HG03025 (cell line): ENCODE data around the gene FLT1.

Source experiments
- ATAC-seq: cut with Tn5 transposase; IDR thresholded peaks from one replicate; pipeline ENCODE4 v1.9.1; 2021; ENCODE audit warnings: mild to moderate bottlenecking, moderate library complexity; ENCODE audit not compliant: unreplicated experiment, low FRiP score

Gene FLT1

DNA sequence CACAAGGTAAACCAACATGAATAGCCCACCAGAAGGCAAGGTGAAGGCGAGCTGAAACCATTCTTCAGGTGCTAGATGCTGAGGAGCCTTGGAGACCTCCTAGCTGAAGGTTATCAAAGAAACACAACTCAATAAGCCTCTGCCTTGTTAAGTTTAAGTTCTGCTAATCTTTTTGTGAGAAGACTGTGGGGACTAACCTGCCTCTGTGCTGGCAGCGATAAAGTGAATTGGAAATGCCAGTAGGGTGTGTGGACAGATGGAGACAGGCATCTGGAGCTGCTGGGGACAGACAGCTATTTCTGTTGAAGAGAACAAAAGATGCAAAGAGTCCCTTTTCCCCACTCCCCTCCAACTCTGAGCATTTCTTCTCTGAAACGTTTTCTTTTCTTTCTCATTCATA, 33.5 kb upstream of the FLT1 start:
- no peak for ATAC-seq

DNA sequence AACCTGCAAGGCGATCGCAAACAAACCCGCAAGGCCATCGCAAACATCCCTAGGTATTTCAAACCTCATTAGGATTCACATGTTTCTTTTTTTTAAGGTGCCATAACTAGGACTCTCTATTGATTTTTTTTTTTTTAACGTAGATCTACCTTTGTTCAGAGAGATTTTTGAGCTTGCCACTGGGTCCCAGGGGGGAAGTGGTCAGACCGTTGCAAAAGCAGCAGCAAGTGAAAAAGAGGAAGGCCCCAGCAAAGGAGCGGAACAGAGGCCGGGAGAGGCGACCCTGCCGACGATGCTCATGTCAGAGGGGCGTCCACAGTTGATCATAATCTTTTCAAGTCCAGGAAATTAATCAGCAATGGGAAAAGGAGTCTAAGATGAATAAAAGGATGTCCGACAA, 32.7 kb upstream of the FLT1 start:
- no peak for ATAC-seq

DNA sequence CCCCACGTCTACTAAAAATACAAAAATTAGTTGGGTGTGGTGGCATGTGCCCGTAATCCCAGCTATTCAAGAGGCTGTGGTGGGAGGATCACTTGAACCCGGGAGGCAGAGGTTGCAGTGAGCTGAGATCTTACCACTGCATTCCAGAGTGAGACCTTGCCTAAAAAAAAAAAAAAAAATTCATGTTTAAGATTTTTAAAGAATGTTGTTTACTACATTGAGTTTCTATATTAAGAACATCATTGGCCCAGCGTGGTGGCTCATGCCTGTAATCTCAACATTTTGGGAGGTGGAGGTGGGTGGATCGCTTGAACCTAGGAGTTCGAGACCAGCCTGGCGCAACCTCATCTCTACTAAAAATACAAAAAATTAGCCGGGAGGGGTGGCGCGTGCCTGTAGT, 31.9 kb upstream of the FLT1 start:
- no peak for ATAC-seq

DNA sequence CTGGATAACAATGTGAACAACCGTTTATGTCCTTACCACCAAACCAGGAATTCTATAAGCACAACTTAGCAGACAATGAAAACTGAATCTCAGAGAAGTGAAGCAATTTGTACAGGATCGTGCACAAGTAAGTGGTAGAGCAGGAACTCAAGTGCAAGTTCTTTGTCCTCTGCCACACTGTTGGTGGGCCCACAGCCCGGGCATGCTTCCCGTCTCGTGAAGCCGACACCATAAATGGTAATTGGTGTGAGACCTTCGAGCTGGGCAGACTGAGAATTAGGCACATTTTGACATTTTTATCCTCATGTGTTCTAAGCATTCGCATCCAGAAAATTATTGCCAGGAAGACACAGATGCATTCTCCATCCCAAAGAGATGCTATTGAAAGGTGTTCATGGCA, 27.9 kb upstream of the FLT1 start:
- ATAC-seq = no peak

DNA sequence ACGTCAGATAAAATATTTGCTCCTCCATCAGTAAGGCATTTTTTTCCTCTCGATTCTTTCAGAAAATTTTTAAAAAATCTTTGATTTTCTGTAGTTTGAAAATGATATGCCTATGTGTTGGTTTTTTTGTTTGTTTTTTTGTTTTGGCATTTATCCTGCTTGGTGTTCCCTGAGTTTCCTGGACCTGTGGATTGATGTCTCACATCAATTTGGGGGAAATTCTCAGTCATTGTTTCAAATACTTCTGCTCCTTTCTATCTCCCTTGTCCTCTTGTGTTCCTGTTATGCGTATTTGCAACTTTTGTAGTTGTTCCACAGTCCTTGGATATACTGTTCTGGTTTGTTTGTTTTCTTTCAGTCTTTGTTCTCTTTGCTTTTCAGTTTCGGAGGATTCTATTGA, 18.8 kb upstream of the FLT1 start:
- ATAC-seq = no peak

DNA sequence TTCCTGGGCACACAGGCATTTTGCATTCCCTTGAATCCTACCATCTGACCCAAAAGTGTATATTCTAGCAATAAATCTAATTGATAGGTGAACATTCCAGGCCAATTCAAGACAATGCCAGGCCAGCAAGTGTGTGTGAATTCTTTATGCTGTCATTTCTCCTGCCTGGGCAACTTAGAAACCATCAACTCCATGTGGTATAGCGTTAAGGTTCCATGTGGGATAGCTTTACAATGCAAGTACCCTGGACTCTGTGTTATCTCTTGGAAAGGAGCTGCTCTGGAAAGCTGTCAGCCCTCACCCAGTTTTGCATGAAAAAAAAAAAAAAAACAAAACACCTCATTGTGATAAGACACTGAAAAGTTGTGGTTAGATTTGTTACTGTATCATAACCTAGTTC, 15.6 kb upstream of the FLT1 start:
- no peak for ATAC-seq

DNA sequence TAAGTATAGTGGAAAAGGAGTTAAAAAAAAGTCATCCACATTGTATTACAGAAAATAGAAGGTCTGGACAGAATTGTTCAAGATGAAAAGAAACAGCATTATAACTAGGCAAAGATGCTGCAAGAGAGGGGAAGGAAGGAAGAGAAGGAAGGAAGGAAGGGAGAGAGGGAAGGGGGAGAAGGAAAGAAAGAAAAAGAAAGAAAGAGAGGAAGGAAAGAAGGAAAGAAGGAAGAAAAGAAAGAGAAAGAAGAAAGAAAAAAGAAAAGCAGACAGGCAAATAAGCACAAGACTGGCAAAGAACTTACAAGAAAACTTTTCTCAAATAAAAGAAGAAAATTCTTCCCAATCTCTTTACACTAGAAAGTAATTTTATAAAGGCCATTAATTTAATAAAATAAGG, 15.1 kb upstream of the FLT1 start:
- ATAC-seq = no peak

DNA sequence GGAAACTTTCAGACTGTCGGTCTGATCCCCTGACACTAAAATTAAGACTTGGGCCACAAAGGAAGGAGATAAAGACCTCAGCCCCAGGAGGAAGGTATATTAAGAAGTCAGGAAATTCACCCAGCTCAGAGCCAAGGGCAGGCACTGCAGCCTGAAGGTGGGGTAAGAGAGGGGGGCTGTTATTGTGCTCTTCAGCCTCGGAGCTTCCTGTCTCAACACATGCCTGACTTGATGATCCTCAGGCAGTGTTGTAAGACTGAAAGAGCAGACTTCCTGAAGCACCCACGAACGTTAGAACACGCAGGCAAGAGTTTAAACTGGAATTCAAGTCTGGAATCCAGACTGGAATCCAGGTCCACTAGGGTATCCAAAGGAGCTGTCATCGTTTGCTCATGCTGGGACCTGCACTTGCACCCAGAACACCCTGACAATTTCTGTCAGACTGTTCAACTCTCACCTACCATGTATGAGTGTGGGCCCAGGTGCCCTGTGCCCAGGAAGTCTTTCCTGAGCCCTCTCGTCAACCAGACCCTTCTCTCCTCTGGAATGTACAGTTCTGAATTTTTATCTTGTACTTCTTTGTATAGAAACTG, 10.7 kb upstream of the FLT1 start:
- no peak for ATAC-seq

DNA sequence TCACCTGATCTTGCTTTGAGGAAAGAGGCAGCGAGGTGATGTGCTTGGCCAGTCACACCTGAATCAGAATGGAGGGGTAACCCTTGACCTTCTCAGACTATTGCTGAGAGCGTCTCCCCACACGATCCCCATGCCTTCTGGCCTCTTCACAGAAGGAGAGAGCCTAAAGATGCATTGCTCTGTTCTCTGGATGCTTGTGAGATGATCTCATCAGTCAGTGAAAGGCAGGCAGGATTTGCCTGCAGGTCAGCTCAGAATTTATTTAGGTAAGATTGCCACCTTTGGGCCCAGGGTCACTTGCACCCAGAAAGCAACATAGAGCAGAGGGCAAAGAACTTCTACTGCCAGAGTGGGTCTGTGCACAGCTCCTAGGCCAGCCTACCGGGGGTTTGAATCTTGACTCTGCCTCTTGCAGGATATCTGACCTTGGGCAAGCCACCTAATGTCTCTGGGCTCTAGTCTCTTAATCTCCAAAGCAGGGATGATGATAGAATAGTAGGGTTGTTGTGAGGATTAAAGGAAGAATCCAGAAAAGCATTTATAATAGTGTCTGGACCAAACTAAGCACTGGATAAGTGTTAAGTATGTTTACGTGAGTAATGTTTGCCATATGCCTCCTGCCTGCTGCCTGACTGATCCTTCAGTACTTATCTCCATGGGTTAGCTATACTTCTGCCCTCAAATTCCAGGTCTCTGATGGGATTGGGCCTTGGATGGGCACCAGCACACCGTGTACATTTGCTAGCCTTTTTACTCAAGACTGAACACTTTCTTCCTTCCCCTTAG, 8.4 kb upstream of the FLT1 start:
- no peak for ATAC-seq

DNA sequence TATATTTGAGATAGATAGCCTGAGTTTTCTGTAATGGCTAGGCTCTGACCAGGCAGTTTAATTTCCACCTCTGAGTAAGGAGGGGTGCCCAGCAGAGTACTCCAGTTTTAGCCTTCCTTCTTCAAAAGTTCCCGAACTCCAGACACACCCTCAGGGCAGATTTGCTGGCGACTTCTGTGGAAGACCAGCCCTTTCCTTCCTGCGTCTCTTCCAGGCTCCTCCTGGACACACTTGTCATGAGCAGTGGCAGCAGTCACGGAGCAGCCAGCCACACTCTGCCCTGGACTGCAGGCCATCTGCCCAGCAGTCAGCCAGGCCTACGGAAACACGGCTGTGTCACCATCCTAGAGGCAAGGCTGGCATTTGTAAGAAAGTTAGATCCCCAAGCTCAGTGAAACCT, 6.6 kb upstream of the FLT1 start:
- ATAC-seq = no peak

DNA sequence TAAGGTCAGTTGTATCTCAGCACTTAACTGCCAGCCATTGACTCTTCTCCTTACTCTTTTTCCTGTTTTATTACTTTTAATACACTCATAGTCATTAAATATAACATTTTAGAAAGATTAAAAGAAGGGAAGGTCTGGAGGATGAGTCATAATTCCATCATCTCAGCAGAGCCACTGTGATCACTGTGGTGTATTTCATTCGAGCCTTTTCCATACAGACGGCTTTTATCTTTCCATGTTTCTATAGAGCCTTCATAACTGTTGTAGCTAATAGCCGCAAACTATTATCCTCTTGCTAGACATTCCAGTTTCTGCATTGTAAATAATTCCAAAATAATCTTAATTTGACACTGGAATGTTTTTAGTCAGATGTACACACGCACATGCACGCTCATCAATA, 4.7 kb upstream of the FLT1 start:
- no peak for ATAC-seq

DNA sequence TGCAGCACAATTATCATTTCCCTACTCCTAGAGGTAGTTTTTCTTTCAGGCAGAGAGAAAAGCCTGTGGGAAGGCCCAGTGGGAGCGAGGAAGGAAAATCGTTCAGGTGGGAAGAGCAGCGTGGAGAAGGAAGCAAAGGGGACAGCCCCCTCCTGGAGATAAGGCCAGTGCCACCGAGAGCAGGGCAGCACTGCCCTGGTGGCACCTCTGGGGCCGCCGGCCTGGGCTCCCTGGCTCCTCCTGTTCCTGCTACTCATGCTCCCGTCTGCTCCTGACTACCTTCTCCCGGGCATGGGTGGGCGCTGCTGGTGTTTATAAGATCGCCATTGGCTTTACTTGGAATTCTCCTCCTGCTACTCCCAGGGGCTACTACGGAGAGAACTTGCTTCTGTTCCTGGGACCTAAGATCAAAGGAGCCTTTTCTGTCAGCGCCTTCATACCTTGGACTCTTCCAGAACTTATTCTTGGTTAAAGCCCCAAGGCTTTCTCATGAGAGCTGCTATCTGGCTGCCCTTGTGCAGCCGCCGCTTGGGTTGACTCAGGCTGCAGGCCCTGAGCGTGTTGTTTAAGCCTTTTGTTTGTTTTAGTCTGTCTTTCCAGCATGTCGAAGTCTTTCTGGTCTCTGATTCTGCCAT, 3.7 kb upstream of the FLT1 start:
- ATAC-seq = no peak

DNA sequence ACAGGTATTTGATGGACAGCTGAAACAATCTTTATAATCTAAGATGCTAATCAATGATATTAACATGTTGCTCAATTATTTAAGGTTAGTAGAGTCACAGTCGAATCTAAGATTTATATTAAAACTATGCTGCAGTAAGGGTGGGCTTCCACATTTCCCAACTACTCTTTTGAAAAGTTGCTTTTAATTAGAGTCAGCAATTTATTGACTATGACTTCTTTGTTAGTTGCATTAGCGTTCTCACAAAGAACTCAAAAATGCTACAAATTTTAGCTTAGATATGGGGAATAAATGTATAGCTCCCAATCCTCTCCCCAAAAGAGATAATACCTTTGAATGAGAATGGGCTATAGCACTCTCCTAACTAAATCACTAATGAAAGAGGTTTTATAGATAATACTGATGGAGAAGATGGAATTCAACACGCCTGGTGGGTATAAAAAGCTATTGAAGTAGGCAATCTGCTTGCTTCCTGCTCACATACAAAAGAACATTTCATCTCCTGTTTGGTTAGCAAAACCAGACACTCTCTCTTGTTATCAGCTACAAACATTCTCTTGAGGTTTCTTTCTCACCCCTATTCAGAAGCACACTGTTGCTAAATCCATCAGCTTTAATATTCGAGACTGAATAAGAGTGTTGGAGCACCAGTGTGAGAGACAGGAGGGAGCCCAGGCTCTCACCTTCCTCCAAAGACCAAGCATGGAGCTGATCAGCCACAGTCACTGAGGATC, 2.4 kb upstream of the FLT1 start:
- ATAC-seq = no peak

DNA sequence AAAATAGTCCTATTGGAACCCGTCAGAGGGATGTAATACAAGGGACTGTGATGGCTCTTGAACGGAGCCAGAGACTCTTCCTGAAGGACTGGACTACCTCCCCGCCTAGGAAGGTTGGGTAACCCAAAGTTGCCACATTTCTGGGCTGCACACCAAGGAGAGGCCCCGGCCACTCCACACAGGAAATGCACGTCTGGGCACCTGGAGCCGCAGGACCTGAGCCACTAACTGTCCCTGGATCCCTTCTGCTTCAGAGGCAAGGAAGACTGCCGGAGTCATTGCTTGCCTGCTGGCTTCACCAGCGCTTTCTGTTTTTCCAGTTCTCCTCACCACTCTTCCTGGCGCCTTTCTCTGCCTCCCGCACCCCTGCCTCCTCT, 1.2 kb upstream of the FLT1 start:
- ATAC-seq = no peak

DNA sequence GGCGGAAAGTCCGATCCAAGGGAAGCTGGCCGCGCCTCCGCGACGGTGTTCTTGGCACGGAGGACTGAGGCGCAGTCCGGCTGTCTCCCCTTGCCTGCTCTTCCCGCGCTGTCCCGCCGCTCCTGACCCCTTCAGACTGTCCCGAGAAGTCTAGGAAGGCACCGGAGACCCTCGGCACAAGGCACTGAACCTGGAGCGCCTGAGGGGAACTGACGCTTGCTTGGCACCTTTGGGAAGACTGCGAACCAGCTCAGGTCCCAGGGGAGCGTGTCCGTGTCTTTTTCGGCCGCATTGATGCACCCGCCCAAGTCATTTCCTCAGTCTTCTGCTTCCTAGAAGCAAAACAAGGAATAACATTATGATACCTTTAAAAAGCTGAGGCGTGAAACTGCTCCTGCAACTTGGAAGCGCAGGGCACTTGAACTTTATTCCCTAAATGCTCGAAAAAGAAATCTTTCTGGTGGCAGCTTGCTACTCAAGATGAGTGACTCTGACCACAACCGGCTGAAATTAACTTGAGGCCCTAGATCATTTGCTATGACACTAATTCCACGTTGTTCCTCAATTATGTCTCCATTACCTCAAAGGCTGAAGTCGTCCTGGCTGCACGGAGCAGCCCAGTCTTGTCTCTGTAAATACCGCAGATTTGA, 735 bp upstream of the FLT1 start:
- no peak for ATAC-seq

DNA sequence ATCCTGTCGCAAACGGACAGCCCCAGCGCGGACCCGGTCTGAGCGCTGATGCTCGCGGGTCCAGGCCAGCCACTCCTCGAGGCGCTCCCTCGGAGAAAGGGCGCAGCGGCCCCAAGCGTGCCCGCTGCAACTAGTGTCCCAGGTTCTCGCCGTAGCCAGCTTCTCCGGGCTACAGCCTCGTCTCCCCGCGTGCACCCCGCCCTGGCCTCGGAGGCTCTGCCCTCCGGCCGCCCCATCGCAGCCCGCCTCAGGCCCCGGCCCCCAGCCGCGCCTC, 487 bp downstream of the FLT1 start:
- ATAC-seq = no peak

DNA sequence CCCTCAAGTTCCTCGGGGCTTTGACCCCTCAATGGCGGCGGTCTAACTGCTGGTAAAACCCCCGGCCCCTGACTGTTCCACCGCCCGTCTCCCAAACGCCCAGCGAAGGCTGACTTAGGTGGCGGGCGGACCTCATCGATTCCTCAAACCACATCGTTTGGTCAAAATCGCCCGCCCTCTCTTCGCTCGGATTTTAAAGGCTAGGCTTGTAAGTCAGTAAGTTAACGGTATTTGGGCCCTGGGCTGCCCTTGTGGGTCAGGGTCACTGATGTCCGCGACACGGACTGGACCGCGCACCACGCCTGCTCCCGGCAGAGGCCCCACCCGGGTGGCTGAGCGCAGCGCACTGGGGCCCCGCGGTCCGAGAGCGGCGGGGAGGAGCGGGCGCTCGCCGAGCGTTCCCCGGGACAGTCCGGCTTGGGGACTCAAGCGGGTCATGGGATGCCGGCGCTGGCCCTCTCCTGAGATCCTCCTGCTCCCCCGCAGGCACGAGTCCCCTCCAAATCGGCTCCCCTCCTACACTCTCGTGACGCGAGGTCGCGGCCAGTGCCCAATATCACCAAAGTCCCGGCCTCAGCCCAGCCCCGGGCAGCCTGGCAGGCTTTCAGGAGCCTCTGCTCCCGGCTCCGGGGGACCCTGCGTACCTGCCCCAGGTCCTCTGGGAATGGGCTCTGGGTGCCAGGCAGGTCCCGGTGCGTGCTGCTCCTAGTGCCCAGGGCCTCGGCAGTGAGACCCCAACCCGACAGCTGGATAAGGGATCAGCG, 1.0 kb downstream of the FLT1 start:
- ATAC-seq = no peak

DNA sequence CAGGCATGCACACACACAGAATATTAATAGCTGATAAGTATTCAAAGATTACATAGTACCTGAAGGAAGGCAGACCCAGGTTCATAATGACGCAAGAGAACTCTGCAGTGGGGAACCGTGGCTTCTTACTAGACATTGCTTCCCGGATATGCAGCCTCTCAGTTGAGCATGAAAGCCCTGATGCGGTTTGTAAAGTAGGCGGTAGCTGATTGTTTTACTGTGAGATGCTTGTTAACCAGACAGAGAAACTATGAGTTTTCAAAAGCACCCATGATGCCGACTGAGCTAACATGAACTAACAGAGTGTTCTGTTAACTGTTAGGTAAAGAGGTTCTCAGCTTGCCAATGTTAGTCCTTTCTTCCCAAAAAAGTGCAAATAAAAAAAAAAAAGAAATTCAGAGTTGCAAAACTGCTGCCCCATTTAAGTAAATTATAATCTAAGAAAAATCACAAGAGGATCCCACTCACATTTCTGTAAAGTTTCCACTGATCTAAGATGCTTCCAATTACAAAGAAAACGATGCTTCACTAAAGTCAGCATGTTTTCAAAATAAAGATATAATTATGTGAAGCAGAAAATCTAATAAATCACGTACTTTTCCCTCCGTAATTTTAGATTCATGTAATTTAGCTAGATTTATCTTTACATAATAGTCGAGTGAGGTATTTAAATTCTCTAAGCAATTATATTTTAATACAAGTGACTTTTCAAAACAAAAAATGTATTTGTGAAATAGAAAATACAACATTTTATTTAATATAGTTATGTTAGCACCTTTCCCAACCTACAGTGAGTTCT, 2.2 kb downstream of the FLT1 start:
- no peak for ATAC-seq

DNA sequence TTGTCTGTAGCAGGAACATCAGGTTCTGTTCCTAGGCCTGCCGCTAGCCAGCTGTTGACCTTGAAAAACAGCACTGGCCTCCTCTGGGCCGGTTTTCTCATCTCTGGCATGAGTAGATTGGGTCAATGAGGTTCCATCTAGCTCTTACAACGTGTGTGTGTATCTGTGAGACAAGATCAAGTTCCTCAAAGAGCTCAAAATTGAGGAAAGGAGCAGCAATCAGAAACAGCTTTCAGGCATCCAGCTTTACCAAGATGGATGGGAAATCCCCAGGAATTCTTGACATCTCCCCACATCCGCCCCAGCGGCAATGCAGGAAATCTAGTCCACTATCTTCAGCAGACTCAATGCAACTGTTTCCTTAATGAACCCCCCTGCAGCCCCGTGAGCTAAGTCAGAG, 4.9 kb downstream of the FLT1 start:
- no peak for ATAC-seq

DNA sequence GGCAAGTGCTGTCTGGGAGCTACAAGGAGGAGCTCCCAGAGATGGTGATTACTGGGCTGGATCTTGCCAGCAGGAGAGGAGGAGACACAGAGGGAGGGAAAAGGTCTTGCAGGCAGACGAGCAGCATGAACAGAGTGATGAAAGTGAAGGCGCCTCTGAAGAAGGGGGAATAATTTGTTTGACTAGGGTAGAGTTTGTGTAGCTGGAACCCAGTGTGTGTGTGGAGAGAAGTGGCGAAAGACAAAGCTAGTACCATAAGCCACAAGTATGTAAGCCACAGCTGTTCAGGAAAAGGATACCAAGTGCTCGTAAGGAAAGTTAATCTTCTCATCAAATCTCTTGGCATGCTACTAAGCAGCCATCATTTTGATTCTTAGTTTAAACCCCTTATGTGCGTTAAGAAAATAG, 5.4 kb downstream of the FLT1 start:
- no peak for ATAC-seq
